ENCODE data around the gene ITGB3BP.

ITGB3BP gene

DNA sequence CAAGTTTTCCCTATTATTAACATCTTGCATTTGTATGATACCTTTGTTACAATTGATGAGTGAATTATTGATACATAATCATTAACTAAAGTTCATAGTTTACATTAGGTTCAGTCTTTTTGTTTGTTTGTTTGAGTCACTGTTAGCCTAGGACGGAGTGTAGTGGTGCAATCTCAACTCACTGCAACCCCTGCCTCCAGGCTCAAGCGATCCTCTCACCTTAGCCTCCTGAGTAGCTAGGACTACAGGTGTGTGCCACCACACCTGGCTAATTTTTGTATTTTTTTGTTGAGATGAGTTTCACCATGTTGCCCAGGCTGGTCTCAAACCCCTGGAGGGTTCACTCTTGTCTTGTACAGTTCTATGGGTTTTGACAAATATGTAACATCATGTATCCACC is 36.3 kb upstream of the ITGB3BP start:
- Histone ChIP-seq H3K79me2 (no peaks in the 10 kb centered on the region), H3K36me3 (ENCODE audit: control insufficient read depth, insufficient read depth, low read length) (no peaks in the 10 kb centered on the region), H3K9me3 (ENCODE audit: control insufficient read depth, low read length) (no peaks in the 10 kb centered on the region), H2AFZ (no peak overlapping the region), H3K4me2 (ENCODE audit: low read length) (no peak overlapping the region), H3K4me3 (ENCODE audit: low read depth, low read length) (no peak overlapping the region), H3K27ac (no peak overlapping the region), H3K27me3 (ENCODE audit: control insufficient read depth, insufficient read depth, low read length) (no peaks in the 10 kb centered on the region), H3K9ac (no peak overlapping the region), H3K4me1 (no peaks in the 10 kb centered on the region)
- TF ChIP-seq, protein P1, sequence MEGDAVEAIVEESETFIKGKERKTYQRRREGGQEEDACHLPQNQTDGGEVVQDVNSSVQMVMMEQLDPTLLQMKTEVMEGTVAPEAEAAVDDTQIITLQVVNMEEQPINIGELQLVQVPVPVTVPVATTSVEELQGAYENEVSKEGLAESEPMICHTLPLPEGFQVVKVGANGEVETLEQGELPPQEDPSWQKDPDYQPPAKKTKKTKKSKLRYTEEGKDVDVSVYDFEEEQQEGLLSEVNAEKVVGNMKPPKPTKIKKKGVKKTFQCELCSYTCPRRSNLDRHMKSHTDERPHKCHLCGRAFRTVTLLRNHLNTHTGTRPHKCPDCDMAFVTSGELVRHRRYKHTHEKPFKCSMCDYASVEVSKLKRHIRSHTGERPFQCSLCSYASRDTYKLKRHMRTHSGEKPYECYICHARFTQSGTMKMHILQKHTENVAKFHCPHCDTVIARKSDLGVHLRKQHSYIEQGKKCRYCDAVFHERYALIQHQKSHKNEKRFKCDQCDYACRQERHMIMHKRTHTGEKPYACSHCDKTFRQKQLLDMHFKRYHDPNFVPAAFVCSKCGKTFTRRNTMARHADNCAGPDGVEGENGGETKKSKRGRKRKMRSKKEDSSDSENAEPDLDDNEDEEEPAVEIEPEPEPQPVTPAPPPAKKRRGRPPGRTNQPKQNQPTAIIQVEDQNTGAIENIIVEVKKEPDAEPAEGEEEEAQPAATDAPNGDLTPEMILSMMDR (IDR thresholded peaks at IDR 0.05), result no peak

DNA sequence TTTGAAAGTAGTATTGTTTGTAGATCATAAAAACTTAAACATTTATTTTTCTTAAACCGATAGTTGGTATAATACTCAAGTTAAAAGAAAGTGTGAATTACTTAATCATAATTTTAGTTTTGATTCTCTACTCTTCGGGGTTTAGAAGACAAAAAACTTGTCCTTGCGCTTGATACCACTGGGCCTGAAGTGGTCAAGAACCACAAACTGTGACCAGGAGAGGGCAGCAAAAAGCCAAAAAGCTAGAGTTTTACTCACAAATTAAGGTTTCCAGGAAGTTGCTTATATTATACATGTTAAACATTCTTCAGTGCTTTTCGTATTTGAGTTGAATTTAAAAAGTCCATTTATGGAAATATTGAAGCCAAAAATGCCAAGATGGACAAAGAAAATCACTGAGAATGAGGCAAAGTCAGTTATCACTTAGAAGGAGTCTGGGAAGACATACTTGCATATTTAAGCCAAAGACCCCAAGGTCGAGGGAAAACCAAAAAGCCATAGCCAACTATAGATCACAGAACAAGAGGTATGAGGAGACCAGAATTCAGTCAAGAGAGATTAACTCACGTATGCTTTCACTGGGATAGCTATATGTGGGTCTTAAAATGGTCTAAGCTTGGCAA is 34.5 kb upstream of the ITGB3BP start:
- no peak overlapping the region for H3K9ac ChIP-seq
- no peak overlapping the region for H3K4me3 ChIP-seq (ENCODE audit: low read depth, low read length)

DNA sequence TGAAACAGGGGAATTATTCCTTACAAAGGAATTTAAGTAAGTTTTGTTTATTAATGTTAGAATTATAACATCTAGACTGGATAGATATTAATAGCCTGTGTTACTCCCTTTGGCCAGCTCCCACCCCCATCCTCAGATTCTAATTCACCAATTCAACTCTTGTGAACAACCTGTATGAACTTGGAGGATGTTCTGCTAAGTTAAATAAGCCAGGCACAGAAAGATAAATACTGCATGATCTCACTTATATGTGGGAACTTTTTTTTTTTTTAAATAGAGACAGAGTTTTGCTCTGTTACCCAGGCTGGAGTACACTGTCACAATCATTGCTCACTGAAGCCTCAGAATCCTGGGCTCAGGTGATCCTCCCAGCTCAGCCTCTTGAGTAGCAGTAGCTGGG is 32.5 kb upstream of the ITGB3BP start:
- no peaks in the 10 kb centered on the region for H3K79me2 ChIP-seq
- no peaks in the 10 kb centered on the region for H3K27me3 ChIP-seq (ENCODE audit: control insufficient read depth, insufficient read depth, low read length)
- H3K36me3 ChIP-seq (ENCODE audit: control insufficient read depth, insufficient read depth, low read length), result no peaks in the 10 kb centered on the region
- H3K4me3 ChIP-seq (ENCODE audit: low read depth, low read length), result no peak overlapping the region
- no peaks in the 10 kb centered on the region for H3K4me1 ChIP-seq
- H3K9ac ChIP-seq, result no peak overlapping the region
- no peak overlapping the region for H3K27ac ChIP-seq
- TF ChIP-seq, protein P1 (IDR thresholded peaks at IDR 0.05), result no peak
- H2AFZ ChIP-seq, result no peak overlapping the region
- no peaks in the 10 kb centered on the region for H3K9me3 ChIP-seq (ENCODE audit: control insufficient read depth, low read length)
- no peak overlapping the region for H3K4me2 ChIP-seq (ENCODE audit: low read length)

More for the DNA sequence above, 34.5 kb upstream of the ITGB3BP start:
- Histone ChIP-seq H3K79me2 (no peaks in the 10 kb centered on the region), H3K4me1 (no peaks in the 10 kb centered on the region), H3K27ac (no peak overlapping the region), H3K27me3 (ENCODE audit: control insufficient read depth, insufficient read depth, low read length) (no peaks in the 10 kb centered on the region), H3K36me3 (ENCODE audit: control insufficient read depth, insufficient read depth, low read length) (no peaks in the 10 kb centered on the region), H2AFZ (no peak overlapping the region), H3K4me2 (ENCODE audit: low read length) (no peak overlapping the region), H3K9me3 (ENCODE audit: control insufficient read depth, low read length) (no peaks in the 10 kb centered on the region)
- TF ChIP-seq, protein P1 (IDR thresholded peaks at IDR 0.05), result peak; percentile 18

DNA sequence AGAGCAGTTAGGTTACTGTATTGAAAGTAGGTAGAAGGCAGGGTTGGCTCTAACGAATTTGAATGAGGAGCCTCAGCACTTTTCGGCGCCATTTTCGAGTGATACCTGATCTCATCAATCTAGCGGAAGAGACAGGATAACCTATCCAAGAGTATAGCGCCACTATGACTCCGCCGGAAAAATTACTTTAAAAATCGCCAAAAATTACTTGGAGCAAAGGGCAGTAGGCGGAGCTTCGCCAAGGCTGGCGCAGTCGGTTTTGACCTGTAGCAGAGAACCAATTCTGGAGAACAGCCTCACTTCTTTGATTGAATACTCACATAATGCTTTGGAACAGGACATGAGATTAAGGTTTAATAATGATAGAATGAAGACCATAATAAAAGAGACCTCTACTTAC is 25.9 kb upstream of the ITGB3BP start:
- no peaks in the 10 kb centered on the region for H3K79me2 ChIP-seq
- no peak overlapping the region for H2AFZ ChIP-seq
- no peaks in the 10 kb centered on the region for H3K4me1 ChIP-seq
- H3K27ac ChIP-seq, result no peak overlapping the region
- H3K9ac ChIP-seq, result no peak overlapping the region
- no peaks in the 10 kb centered on the region for H3K9me3 ChIP-seq (ENCODE audit: control insufficient read depth, low read length)
- no peak overlapping the region for H3K4me2 ChIP-seq (ENCODE audit: low read length)
- TF ChIP-seq, protein P1 (IDR thresholded peaks at IDR 0.05), result no peak
- H3K36me3 ChIP-seq (ENCODE audit: control insufficient read depth, insufficient read depth, low read length), result no peaks in the 10 kb centered on the region
- H3K4me3 ChIP-seq (ENCODE audit: low read depth, low read length), result no peak overlapping the region
- H3K27me3 ChIP-seq (ENCODE audit: control insufficient read depth, insufficient read depth, low read length), result no peaks in the 10 kb centered on the region

DNA sequence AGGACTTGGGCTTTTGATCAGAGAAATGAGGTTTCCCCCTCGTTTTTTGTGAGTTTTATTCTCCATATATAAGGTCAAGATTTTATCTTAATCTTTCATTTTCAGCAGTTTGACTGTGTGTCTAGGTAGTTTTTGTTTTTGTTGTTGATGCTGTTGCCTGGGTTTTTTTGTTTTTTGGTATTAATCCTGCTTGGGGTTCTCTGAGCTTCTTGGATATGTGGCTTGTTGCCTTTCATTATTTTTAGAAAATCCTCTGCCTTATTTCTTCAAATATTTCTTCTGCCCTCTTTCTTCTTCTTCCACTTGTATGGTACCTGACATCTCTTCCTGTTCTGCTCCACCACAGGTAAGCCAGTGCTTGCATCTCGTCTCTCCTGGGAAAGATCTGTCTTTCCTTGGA is 25.3 kb upstream of the ITGB3BP start:
- no peaks in the 10 kb centered on the region for H3K4me1 ChIP-seq
- H3K9me3 ChIP-seq (ENCODE audit: control insufficient read depth, low read length), result no peaks in the 10 kb centered on the region
- no peak overlapping the region for H2AFZ ChIP-seq
- H3K27me3 ChIP-seq (ENCODE audit: control insufficient read depth, insufficient read depth, low read length), result no peaks in the 10 kb centered on the region
- no peak overlapping the region for H3K4me2 ChIP-seq (ENCODE audit: low read length)
- H3K36me3 ChIP-seq (ENCODE audit: control insufficient read depth, insufficient read depth, low read length), result no peaks in the 10 kb centered on the region
- H3K27ac ChIP-seq, result no peak overlapping the region
- no peak overlapping the region for H3K4me3 ChIP-seq (ENCODE audit: low read depth, low read length)
- no peaks in the 10 kb centered on the region for H3K79me2 ChIP-seq
- TF ChIP-seq, protein P1 (IDR thresholded peaks at IDR 0.05), result no peak
- H3K9ac ChIP-seq, result no peak overlapping the region

Data from parathyroid adenoma (tissue), 2 donors.